Neuron (in vitro differentiated cells): Measurements from ENCODE around the gene CEACAM20.
"Not testable (repeated sequence)": the region's sequence is repeated elsewhere in the genome, so short reads cannot be mapped to it uniquely, and the experiment has no call there.

ENCODE experiments used
- H2AFZ ChIP-seq: one replicate; pipeline ENCODE4 v1.6.1; 2013; ENCODE audit warnings: low read depth, mild to moderate bottlenecking, inconsistent platforms, low read length, moderate library complexity
- H3K27me3 ChIP-seq: one replicate; pipeline ENCODE4 v1.6.1; 2013; ENCODE audit warnings: low read length; ENCODE audit not compliant: insufficient read depth
- H3K36me3 ChIP-seq: one replicate; pipeline ENCODE4 v1.6.1; 2013; ENCODE audit warnings: low read length; ENCODE audit not compliant: insufficient read depth
- H3K4me1 ChIP-seq: one replicate; pipeline ENCODE4 v1.6.1; 2013; ENCODE audit warnings: low read length; ENCODE audit not compliant: insufficient read depth
- H3K4me3 ChIP-seq: 2 replicates; pipeline ENCODE4 v1.5.1; 2013; ENCODE audit warnings: mild to moderate bottlenecking, low read length, moderate library complexity
- H3K9me3 ChIP-seq: one replicate; pipeline ENCODE4 v1.6.1; 2013; ENCODE audit warnings: low read length

CEACAM20 gene

GRCh38 chr19:44566984-44567383, 37.5 kb upstream of the CEACAM20 start:
- Histone ChIP-seq H3K4me3 (no peak overlapping the region), H3K27me3 (peaks cover 2% of the 10 kb centered on the region), H3K9me3 (no peaks in the 10 kb centered on the region), H3K4me1 (no peaks in the 10 kb centered on the region), H2AFZ (no peak overlapping the region), H3K36me3 (no peaks in the 10 kb centered on the region)

GRCh38 chr19:44563086-44563655, 33.7 kb upstream of the CEACAM20 start:
- H2AFZ ChIP-seq, H3K4me3 ChIP-seq: not testable (repeated sequence)

GRCh38 chr19:44557933-44558332, 28.5 kb upstream of the CEACAM20 start:
- Histone ChIP-seq H3K4me3 (no peak overlapping the region), H2AFZ (no peak overlapping the region), H3K4me1 (no peaks in the 10 kb centered on the region), H3K27me3 (no peaks in the 10 kb centered on the region), H3K9me3 (no peaks in the 10 kb centered on the region), H3K36me3 (no peaks in the 10 kb centered on the region)

More at GRCh38 chr19:44563086-44563655, 33.7 kb upstream of the CEACAM20 start:
- H3K4me1 ChIP-seq, H3K27me3 ChIP-seq, H3K36me3 ChIP-seq, H3K9me3 ChIP-seq: not testable (repeated sequence)

- Histone ChIP-seq H3K9me3 (no peaks in the 10 kb centered on the region), H3K36me3 (no peaks in the 10 kb centered on the region), H3K4me1 (no peaks in the 10 kb centered on the region), H2AFZ (no peak overlapping the region), H3K27me3 (no peaks in the 10 kb centered on the region), H3K4me3 (no peak overlapping the region)
Measured at GRCh38 chr19:44554641-44555246, 25.3 kb upstream of the CEACAM20 start.

- H3K4me3 ChIP-seq = no peak overlapping the region
- H2AFZ ChIP-seq = no peak overlapping the region
- no peaks in the 10 kb centered on the region for H3K36me3 ChIP-seq
- H3K9me3 ChIP-seq = no peaks in the 10 kb centered on the region
- H3K4me1 ChIP-seq = no peaks in the 10 kb centered on the region
- H3K27me3 ChIP-seq = no peaks in the 10 kb centered on the region
Measured at GRCh38 chr19:44553478-44554171, 24.1 kb upstream of the CEACAM20 start.

- Histone ChIP-seq H2AFZ (no peak overlapping the region), H3K36me3 (no peaks in the 10 kb centered on the region), H3K4me3 (no peak overlapping the region), H3K4me1 (no peaks in the 10 kb centered on the region), H3K9me3 (no peaks in the 10 kb centered on the region), H3K27me3 (no peaks in the 10 kb centered on the region)
Measured at GRCh38 chr19:44552324-44552723, 22.8 kb upstream of the CEACAM20 start.

GRCh38 chr19:44551850-44552249, 22.4 kb upstream of the CEACAM20 start:
- H3K4me1 ChIP-seq = no peaks in the 10 kb centered on the region

GRCh38 chr19:44550976-44551375, 21.5 kb upstream of the CEACAM20 start:
- not testable (repeated sequence) for H2AFZ ChIP-seq, H3K9me3 ChIP-seq, H3K27me3 ChIP-seq, H3K4me3 ChIP-seq, H3K36me3 ChIP-seq, H3K4me1 ChIP-seq

More at GRCh38 chr19:44551850-44552249, 22.4 kb upstream of the CEACAM20 start:
- no peaks in the 10 kb centered on the region for H3K27me3 ChIP-seq
- H3K36me3 ChIP-seq = no peaks in the 10 kb centered on the region
- no peak overlapping the region for H2AFZ ChIP-seq
- H3K4me3 ChIP-seq = no peak overlapping the region
- H3K9me3 ChIP-seq = no peaks in the 10 kb centered on the region

- no peaks in the 10 kb centered on the region for H3K4me1 ChIP-seq
- H3K9me3 ChIP-seq = no peaks in the 10 kb centered on the region
- H2AFZ ChIP-seq = no peak overlapping the region
- H3K4me3 ChIP-seq = no peak overlapping the region
- no peaks in the 10 kb centered on the region for H3K36me3 ChIP-seq
- no peaks in the 10 kb centered on the region for H3K27me3 ChIP-seq
Measured at GRCh38 chr19:44549507-44549906, 20.0 kb upstream of the CEACAM20 start.

GRCh38 chr19:44548736-44549135, 19.3 kb upstream of the CEACAM20 start:
- no peaks in the 10 kb centered on the region for H3K9me3 ChIP-seq
- no peaks in the 10 kb centered on the region for H3K27me3 ChIP-seq
- H2AFZ ChIP-seq = no peak overlapping the region
- H3K4me1 ChIP-seq = no peaks in the 10 kb centered on the region
- no peak overlapping the region for H3K4me3 ChIP-seq
- H3K36me3 ChIP-seq = no peaks in the 10 kb centered on the region

GRCh38 chr19:44544031-44544430, 14.6 kb upstream of the CEACAM20 start:
- H3K4me1 ChIP-seq = no peaks in the 10 kb centered on the region
- H3K9me3 ChIP-seq = no peaks in the 10 kb centered on the region
- no peaks in the 10 kb centered on the region for H3K27me3 ChIP-seq
- no peak overlapping the region for H2AFZ ChIP-seq
- H3K36me3 ChIP-seq = no peaks in the 10 kb centered on the region
- no peak overlapping the region for H3K4me3 ChIP-seq

GRCh38 chr19:44542671-44543070, 13.2 kb upstream of the CEACAM20 start:
- no peak overlapping the region for H2AFZ ChIP-seq
- no peaks in the 10 kb centered on the region for H3K27me3 ChIP-seq
- H3K4me3 ChIP-seq = no peak overlapping the region
- H3K9me3 ChIP-seq = no peaks in the 10 kb centered on the region
- no peaks in the 10 kb centered on the region for H3K4me1 ChIP-seq
- H3K36me3 ChIP-seq = no peaks in the 10 kb centered on the region

- Histone ChIP-seq H2AFZ (no peak overlapping the region), H3K36me3 (no peaks in the 10 kb centered on the region), H3K4me3 (no peak overlapping the region), H3K4me1 (no peaks in the 10 kb centered on the region), H3K9me3 (peaks cover 2% of the 10 kb centered on the region), H3K27me3 (no peaks in the 10 kb centered on the region)
Measured at GRCh38 chr19:44540736-44541135, 11.3 kb upstream of the CEACAM20 start.
